CD4-positive, alpha-beta T cell treated with Interferon gamma for 1 hour (primary cell): ENCODE measurements around the gene BAZ2B.

ENCODE experiments used
- DNase-seq: peaks from one replicate; pipeline ENCODE4 v3.0.0-alpha.2; 2020

The BAZ2B gene

GRCh38 chr2:159614534-159615366 lies 1.6 kb downstream of the BAZ2B start:
- no peak for DNase-seq

- no peak for DNase-seq
These were observed 2.6 kb downstream of the BAZ2B start for GRCh38 chr2:159613651-159614285.

- no peak for DNase-seq
These were observed 3.3 kb downstream of the BAZ2B start for GRCh38 chr2:159613091-159613490.

GRCh38 chr2:159612255-159612901 lies 4.0 kb downstream of the BAZ2B start:
- DNase-seq = no peak

- DNase-seq = no peak
These were observed 6.4 kb downstream of the BAZ2B start for GRCh38 chr2:159609811-159610549.

GRCh38 chr2:159608723-159609308 lies 7.5 kb downstream of the BAZ2B start:
- no peak for DNase-seq

- DNase-seq = no peak
These were observed 8.2 kb downstream of the BAZ2B start for GRCh38 chr2:159608108-159608507.

GRCh38 chr2:159606287-159606686 lies 10.1 kb downstream of the BAZ2B start:
- DNase-seq = no peak

GRCh38 chr2:159605441-159606178 lies 10.7 kb downstream of the BAZ2B start:
- DNase-seq = no peak

GRCh38 chr2:159604159-159604558 lies 12.2 kb downstream of the BAZ2B start:
- no peak for DNase-seq

GRCh38 chr2:159600752-159601151 lies 15.6 kb downstream of the BAZ2B start:
- no peak for DNase-seq

GRCh38 chr2:159595410-159596046 lies 20.8 kb downstream of the BAZ2B start:
- no peak for DNase-seq

- DNase-seq = no peak
These were observed 23.9 kb downstream of the BAZ2B start for GRCh38 chr2:159592441-159592840.

GRCh38 chr2:159591221-159591620 lies 25.1 kb downstream of the BAZ2B start:
- no peak for DNase-seq

GRCh38 chr2:159589286-159589685 lies 27.1 kb downstream of the BAZ2B start:
- no peak for DNase-seq

- DNase-seq = no peak
These were observed 30.3 kb downstream of the BAZ2B start for GRCh38 chr2:159586034-159586433.

GRCh38 chr2:159585622-159586021 lies 30.7 kb downstream of the BAZ2B start:
- DNase-seq = no peak

- no peak for DNase-seq
These were observed 31.6 kb downstream of the BAZ2B start for GRCh38 chr2:159584796-159585195.

GRCh38 chr2:159573846-159574606 lies 42.3 kb downstream of the BAZ2B start:
- DNase-seq = no peak

GRCh38 chr2:159573294-159573693 lies 43.1 kb downstream of the BAZ2B start:
- DNase-seq = no peak

GRCh38 chr2:159572459-159572858 lies 43.9 kb downstream of the BAZ2B start:
- DNase-seq = no peak
